IPS-18a (cell line): Measurements from ENCODE around the gene CYP2W1.
"Not testable (repeated sequence)": the region's sequence is repeated elsewhere in the genome, so short reads cannot be mapped to it uniquely, and the experiment has no call there.

Source experiments
- H3K27ac ChIP-seq: one replicate; pipeline ENCODE4 v1.5.1; 2013; ENCODE audit warnings: low read length
- H3K27me3 ChIP-seq: one replicate; pipeline ENCODE4 v1.6.1; 2013; ENCODE audit warnings: mild to moderate bottlenecking, low read length; ENCODE audit not compliant: control insufficient read depth, insufficient read depth
- H3K36me3 ChIP-seq: one replicate; pipeline ENCODE4 v1.6.1; 2013; ENCODE audit warnings: low read depth, low read length; ENCODE audit not compliant: control insufficient read depth
- H3K4me1 ChIP-seq: one replicate; pipeline ENCODE4 v1.6.1; 2013; ENCODE audit warnings: low read depth, low read length; ENCODE audit not compliant: control insufficient read depth
- H3K4me3 ChIP-seq: one replicate; pipeline ENCODE4 v1.5.1; 2013; ENCODE audit warnings: low read length
- H3K9ac ChIP-seq: one replicate; pipeline ENCODE4 v1.6.1; 2013; ENCODE audit warnings: mild to moderate bottlenecking, low read length, moderate library complexity
- H3K9me3 ChIP-seq: one replicate; pipeline ENCODE4 v1.6.1; 2013; ENCODE audit warnings: low read depth, low read length; ENCODE audit not compliant: control insufficient read depth

The CYP2W1 gene

DNA sequence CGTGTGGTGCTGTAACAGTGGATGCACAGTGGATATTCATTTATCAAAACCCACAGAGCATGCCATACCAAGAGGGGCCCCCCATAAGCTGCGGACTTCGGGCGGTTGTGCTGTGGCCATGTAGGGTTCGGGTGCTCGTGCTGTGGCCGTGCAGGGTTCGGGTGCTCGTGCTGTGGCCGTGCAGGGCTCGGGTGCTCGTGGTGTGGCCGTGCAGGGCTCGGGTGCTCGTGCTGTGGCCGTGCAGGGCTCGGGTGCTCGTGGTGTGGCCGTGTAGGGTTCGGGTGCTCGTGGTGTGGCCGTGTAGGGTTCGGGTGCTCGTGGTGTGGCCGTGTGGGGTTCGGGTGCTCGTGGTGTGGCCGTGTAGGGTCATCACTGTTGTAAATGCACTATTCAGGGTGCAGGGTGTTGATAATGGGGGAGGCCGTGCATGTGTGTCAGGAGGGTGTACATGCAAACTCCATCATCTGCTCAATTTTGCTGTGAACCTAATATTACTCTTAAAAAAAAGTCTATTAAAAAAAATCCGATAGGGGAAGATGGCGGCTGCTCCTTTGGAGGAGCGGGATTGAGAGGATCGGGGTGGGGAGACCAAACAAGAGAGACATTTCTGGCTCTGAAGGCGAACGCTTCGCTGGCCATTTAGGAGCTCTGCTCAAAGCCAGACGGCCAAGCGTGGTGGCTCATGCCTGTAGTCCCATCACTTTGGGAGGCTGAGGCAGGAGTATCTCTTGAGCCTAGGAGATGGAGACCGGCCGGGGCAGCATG lies 53.4 kb downstream of the CYP2W1 start:
- H3K9me3 ChIP-seq, H3K27me3 ChIP-seq, H3K9ac ChIP-seq, H3K27ac ChIP-seq, H3K36me3 ChIP-seq, H3K4me1 ChIP-seq, H3K4me3 ChIP-seq: not testable (repeated sequence)
